DMS 273 treated with DMSO at 0.1 percent for 48 hours (cell line): ENCODE measurements around the gene PSKH1.
A peak's percentile ranks its signal among the peaks of the same experiment; 100 is the strongest.
"Not testable (repeated sequence)": the region's sequence is repeated elsewhere in the genome, so short reads cannot be mapped to it uniquely, and the experiment has no call there.

Source experiments
- DNase-seq: peaks from one replicate; lab custom pipeline; 2025; lab: John Stamatoyannopoulos, UW

PSKH1 gene

DNA sequence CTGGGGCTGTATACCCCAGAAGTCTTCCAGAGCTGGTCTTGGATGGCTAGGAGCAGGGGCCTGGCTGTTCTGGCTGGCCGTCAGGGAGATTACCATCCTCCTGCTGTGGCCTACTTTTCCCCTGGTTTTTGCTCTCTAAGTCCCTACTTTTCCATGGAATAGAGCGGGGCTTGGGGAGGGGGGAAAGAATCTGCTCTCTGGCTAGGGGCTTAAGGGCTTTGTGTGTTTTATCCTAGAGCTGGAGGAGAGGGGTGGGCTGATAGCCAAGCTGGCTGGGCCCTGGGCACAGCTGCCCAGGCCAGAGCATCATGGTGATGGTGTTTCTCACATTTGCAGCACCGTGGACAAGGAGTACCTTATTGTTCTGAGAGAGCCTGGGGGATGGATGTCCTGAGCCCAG, 4.7 kb upstream of the PSKH1 start:
- no peak for DNase-seq

DNA sequence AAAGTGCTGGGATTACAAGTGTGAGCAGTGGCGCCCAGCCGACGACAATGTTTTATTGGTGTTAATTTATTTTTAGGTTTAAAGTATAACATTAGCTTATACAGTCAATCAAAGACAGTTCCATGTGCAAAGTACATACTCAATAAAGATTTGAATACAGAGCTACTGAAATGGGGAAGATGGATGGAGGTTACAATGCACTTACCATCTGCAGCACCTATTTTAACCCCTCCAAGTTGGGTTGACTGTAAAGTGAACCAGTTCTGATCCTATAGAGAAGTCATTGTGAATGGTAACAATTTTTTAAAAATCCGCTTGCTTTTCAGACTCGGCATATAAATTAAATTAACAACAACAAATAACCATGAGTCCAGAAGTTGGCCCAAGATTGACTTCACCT, 679 bp upstream of the PSKH1 start:
- no peak for DNase-seq

DNA sequence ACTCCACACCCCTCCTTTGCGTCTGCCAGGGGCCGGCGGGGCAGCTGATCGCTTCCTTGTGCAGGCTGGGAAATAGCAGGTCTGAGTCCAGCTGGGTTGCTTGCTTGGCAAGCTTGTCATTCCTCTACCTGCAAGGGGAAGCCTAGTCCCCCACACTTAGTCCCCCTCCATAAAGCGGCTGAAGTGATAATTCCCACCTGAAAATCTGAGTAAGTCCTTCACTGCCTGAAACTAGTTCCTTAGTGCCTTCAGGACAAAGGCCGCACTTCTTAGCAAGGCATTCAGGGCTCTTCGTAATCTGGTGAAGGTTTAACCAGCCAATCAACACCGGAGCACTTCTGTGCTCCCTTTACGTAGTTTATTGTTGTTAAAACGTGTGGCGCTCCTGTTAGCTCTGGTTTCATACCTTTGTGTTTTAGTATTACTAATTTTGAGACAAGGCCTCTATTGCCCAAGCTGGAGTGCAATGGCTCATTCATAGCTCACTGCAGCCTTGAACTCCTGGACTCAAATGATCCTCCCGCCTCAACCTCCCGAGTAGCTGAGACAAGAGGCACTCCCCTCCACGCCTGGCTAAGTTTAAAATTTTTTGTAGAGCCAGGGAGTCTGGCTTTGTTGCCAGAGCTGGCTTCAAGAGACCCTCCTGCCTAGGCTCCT, 817 bp downstream of the PSKH1 start:
- no peak for DNase-seq

DNA sequence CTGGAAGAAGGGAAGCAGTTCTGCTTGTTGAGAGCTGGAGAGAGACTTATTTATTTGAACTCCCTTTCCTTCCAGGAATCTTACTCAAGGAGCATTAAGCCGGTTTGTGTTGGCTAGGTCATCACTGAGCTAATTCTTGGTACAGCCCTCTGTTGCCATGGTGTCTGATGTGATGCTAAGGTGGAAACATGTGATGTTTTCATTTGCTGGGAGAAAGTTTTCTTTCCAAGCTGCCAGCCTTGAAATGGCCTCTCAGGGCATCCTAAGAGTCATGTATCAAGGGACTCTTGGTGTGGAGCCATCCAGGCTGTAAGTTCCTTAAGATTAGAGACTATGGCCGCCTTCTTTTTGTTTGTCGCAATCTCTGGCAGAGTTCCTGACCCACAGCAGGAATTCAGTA, 4.2 kb downstream of the PSKH1 start:
- no peak for DNase-seq

DNA sequence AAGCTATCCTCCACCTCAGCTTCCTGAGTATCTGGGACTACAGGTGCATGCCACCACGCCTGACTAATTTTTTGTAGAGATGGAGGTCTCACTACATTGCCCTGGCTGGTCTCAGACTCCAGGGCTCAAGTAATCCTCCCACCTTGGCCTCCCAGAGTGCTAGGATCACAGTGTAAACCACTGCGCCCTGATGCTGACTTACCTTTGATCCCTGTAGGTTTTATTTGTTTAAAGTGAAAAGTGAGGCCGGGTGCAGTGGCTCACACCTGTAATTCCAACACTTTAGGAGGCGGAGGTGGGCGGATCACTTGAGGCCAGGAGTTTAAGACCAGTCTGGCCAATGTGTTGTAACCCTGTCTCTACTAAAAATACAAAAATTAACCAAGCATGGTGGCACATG, 8.7 kb downstream of the PSKH1 start:
- no peak for DNase-seq

DNA sequence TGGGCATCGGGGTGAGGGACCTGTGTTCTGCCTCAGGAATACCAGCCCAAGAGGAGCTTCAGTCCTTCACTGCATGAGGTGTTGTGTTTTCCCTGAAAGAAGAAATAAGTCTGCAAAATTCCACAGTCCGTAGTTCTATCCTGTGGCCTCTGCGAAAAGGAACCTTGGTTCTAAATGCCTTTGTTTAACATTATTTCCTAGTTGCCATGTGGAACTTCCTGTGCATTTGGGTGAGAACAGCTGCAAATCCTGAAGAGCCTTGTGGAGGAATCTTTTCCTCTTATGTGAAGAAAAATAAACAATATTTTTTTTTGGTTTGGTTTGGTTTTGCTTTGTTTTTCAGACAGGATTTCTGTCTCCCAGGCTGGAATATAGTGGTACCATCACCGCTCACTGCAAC, 9.8 kb downstream of the PSKH1 start:
- DNase-seq = no peak

DNA sequence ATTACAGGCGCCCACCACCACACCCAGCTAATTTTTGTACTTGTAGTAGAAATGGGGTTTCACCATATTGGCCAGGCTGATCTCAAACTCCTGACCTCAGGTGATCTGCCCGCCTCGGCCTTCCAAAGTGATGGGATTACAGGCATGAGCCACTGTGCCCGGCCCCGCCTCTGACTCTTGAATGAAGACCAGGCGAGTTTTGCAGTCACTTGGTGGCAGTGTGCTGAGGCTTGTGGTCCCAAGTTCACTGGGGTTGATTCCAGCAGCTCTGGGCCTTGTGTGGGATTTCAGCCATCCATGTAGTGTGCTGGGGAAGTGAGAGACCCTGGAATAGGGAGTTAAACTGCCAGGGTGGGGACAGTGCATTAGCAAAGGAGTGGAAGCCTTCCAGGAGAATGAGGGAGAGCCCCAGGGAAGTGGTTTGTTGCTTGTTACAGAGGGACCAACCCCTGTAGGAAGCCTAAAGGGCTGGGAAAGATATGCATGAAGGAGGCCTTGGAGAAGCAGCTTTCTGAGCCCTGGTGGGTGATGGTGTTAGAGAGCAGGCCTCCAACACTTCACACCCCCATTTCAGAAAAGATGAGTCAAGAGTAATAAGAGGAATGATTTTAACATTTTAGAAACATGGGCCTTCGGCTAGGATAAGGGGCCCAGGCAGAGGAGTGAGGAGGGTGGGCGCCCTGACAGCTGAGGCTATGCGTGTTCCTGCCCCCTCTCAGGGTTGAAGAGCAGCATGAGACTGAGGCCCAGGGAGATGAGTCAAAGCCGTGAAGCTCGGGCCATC, 14.5 kb downstream of the PSKH1 start:
- no peak for DNase-seq

DNA sequence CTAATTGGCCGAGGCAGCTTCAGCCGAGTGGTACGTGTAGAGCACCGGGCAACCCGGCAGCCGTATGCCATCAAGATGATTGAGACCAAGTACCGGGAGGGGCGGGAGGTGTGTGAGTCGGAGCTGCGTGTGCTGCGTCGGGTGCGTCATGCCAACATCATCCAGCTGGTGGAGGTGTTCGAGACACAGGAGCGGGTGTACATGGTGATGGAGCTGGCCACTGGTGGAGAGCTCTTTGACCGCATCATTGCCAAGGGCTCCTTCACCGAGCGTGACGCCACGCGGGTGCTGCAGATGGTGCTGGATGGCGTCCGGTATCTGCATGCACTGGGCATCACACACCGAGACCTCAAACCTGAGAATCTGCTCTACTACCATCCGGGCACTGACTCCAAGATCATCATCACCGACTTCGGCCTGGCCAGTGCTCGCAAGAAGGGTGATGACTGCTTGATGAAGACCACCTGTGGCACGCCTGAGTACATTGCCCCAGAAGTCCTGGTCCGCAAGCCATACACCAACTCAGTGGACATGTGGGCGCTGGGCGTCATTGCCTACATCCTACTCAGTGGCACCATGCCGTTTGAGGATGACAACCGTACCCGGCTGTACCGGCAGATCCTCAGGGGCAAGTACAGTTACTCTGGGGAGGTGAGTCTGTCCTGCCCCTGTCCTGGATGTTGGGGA, 16.1 kb downstream of the PSKH1 start:
- no peak for DNase-seq

DNA sequence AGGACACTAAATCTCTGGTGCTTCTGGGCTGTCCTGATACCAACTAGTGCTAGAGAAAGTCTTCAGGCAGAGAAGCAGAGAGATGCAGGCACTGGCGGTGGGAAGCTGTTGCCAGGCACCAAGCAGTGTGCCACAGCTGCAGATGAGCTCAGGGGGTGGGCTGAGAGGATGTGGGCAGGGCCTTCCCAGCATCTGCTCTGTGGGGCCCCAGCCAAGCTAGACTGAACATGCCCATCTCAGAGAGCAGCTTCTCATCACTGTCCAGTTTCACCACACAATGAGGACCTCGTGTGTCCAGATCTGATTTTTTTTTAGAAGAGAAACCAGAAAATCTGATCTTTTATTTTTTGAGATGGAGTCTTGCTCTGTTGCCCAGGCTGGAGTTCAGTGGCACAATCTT, 17.1 kb downstream of the PSKH1 start:
- DNase-seq = peak; percentile 68

DNA sequence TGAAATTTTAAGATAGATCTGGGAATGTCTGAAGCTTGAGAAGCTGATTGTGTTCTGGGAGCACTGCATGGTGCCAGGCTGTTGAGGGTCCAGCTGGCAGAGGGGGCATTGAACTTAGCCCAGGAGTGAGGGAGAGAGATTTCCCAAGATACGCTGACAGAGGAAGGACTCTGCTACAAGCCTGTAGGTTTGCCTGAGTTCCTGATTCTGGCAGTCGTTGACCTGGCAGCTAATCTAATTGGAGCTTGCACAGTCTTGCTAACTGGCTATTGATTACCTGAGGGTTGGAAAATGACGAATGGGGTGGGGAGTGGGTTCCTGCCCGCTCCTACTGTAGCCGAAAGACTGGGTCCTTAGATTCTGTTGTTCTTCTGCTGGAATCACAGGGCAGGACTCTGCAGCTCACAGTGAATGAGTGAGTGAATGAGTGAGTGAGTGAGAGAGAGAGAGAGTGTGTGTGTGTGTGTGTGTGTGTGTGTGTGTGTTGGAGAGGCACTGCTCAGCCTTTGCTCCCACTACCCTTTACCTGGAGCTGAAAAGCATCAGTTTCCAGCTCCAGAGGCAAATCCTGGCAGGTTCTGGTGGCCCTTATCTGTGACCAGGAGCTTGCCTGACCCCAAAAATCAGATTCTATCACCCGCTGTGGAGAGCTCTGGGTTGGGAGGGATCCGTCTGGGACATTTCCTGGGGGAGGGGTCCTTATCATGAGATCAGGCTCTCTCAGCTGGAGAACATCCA, 21.9 kb downstream of the PSKH1 start:
- DNase-seq = no peak

DNA sequence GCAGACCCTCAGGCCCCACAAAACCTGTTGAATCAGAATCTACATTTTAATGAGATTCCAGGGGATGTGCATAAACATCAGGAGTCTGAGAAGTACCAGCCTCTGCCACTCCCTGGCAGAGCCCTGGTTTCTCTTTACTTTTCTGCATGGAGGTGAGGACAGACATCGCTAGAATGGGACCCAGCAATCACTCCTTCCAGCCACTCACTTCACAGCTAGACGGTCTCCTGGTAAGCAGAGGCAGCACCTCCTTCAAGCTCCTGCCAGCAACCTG, 22.4 kb downstream of the PSKH1 start:
- DNase-seq = not testable (repeated sequence)

DNA sequence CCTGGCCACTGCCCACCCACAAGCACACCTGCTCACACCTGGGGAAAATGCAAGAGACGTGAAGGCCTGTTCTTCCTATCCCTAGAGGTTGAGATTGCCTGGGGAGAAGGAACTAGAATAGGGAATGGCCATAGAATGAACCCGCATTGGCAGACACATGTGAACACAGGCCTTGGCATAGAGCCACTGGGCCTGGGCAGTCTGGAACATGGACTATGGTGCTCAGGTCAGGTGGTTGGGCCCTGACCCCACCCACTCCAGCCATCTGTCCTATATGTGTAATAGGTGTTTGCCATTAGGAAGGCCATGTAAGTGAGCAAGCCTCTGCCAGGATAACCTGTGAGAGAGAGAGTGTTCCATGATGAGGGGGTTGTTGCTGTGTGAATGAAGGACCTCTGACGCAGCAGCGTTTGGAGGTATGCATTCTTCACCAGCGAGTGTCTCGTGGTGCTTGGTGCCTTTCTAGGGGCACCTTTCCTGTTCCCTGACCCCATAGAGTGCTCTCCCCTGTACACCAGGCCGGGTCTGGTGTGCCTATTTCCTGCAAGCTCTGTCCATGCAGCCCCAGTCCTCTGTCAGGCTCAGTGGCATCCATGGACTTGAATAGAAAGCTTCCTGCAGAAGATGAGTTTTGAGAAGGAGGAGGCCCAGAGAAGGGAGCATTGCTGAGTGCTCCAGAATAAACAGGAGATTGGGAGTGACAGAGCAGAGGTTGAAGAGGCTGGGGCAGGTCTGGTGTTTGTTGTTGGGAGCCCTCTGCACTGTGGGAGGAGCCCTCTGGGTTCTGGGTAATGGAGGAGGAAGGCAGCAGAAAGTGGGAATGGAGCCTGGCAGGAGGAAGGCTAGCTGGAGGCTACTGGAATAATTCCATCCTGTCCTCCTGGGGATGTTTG, 23.0 kb downstream of the PSKH1 start:
- no peak for DNase-seq

DNA sequence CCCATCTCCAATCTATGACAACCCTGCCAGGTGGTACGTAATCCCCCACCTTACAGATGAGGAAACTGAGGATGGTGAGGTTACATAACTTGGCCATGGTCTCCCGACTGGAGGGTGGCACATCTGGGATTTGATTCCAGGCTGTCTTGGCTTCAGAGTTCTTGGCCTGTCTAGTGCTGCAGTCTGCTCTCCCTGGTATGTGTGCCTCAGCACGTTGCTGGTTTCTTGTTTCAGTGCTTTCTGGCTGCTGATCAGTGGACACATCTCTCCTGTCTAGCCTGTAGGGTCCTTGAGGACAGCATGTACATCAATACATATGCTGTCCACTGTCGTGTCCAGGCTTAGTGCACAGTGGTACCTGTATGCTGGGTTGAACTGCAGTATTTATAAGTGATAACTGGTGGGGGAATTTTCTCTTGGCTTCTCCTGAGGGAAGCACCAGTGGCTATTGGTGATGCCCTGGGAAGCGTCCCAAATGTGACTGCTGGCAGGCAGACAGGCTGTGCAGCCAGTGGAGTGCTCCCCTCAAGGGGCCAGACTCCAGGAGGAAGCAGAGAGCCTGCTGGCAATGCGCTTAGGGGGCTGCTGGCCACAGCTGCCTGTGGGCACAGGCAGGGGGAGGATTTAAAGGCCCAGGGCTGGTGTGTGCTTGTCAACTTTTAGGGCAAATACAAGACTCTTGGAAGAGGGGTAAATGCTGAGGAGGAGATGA, 24.2 kb downstream of the PSKH1 start:
- no peak for DNase-seq

DNA sequence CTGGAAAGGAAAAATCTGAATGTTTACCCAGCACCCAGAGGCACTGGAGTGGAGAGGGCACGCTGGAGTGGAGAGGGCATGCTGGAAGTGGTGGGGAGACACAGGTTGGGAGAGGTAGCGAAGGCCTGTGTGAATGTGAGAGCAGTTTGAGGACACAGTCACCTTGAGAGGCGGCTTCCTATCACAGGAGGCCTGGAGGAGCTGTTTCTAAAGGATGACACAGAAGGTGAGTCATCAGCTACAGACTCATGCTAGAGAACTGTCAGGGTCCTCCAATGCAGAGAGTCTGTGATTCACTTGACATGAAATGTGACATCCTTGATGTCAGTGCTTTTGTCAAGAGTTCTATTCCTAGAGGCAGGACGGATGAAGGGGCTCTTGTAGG, 24.8 kb downstream of the PSKH1 start:
- no peak for DNase-seq

DNA sequence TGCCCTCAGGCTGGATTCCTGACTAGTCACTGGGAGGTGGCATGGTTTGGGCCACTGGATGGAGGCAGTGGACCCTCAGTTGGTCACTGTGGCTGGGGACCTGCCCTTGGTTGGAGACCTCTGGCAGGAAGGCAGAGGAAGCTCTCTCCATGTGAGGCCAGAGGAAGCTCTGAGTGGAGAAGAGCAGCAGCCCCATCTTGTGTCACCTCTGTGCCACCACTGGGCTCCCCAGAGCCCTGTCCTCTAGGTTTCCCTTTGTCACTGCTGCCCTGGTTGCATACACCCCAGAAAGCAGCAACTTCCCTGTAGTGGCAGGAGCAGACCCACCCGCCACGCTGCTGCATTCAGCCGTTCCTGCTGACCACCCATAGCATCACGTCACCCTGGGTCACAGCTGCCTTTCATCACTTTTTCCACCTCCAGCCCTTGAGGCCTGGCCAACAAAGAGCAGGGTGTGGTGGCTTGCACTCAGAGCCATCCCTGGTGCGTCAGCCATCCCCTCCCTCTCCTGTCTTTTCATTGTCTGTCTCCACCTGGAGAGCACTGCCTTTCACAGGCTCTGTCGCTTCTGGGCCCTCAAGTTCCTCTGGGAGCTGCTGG, 26.7 kb downstream of the PSKH1 start:
- DNase-seq = no peak

DNA sequence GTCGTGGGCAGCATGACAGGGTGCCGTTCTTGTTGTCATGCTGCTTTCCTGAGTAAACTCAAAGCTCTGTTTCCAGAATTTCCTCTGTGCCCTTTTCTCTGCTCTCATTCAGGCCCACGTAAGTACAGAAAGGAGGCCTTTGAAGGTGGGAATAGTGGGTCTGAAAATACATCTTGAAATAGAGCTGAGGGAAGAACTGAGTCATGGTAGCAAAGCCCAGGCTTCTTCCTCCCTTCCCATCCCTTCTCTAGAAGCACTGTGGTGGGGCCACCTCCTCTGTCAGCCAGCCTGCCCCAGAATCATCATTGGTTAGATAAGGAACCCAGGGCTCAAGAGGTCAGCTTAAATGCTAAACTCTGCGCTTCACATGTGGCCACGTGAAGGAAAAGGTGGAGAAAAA, 29.2 kb downstream of the PSKH1 start:
- DNase-seq = no peak

DNA sequence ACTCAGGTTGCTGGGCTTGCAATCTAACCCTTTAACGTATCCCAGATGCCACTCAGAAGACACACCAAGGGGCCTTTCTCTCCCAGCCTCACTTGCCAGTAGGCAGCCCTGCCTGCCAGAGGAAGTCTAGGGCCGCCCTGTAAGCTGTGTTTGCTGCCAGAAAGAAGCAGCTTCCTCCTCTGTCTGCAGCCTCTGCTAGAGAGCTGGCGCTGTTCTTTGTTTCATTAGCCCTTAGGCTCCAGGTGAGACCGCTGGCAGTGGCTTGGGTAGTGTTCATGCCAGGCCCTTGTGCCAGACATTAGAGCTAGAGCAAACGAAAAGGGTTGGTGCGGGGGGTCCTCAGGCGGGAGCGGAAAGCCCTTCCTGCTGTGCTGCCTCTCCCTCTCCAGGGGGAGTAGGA, 29.7 kb downstream of the PSKH1 start:
- DNase-seq = no peak

DNA sequence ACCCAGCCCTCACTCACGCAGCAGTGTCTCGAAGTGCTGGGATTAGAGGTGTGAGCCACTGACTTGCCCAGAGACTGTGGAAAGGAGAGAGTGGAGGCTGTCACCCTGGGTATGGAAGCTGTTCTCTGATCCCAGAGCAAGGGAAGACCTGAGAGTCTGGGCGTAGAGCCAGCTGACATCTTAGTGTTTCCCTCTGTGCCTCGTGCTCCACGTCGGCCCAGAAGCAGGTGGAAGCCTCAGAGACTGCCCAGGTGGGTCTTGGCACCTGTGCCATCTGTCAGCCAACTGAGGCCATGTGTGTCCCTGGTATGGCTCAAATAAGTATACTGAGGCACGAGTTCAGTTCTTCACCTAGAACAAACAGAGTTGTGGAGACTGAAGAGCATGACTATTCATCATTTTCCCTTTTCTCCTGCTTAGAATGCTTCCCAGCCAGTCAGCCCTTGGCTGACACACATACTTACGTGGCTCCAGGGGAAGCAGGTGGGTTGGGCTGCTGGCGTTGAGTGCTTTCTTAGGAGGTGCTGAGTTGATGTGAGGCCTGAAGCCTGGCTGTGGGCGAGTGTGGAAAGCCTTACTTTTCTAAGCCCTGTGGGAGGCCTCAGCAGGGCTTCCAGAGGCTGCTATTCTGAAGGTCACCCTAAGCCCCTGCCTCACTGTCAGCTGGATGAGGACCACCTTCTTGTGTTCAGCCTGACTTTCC, 30.5 kb downstream of the PSKH1 start:
- no peak for DNase-seq

DNA sequence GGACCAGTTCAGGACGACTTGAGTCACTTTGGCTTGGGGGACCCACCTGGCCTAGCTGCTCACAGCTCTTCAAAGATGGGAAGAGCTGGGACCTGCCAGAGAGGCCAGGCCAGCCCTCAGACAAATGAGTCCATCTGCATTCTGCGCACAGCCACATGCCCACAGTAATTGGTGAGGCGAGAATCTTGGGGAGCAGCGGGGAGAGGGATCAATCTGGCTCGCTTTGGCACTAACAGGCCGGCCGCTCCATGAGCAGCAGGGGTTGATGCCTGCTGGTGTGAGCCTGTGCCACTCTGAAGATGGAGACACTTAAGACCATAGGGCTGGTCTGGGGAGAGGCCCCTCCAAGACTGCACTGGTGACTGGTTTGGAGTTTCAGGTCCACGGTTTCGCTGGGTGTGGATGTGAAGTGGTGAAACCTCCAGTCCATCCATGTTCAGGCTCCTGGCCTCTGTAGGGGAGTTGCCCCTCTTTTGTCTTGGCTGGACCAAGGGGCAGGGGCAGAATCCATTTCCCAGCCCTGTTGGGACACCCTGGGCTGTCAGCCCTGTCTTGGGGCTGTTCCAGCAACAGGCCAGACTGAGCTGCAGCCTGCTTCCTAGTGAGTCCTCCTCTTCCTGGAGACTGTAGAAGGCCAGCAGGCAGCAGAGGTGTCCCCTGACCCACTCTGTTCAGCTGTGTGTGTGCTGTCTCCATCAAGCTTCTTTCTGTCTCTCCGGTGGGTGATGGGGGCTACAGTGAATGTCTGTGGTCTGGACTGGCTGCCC, 31.3 kb downstream of the PSKH1 start:
- DNase-seq = no peak
